K562 (cell line): ENCODE measurements around the gene POC5. TPM values are rescaled to one million over a fixed set of nuclear protein-coding genes. Genes with fewer than 3 reads are reported as not detected.

ENCODE experiments used
- ELF4 ChIP-seq: fragments of 450-650 bp; formaldehyde crosslinking; IDR thresholded peaks from 2 replicates; pipeline ENCODE4 v1.4.0; 2022; ENCODE audit warnings: missing genetic modification characterization
- GABPA ChIP-seq: fragments of 200-800 bp; sonication (Bioruptor generic); conservative IDR thresholded peaks from 2 replicates; pipeline ENCODE4 v1.6.1; 2016; ENCODE audit warnings: low read depth, missing genetic modification characterization, missing compliant biosample characterization
- HLTF ChIP-seq: fragments of 450-650 bp; IDR thresholded peaks from 2 replicates; pipeline ENCODE4 v1.6.1; 2016
- JUND ChIP-seq, 2 experiments: IDR thresholded peaks; 2 replicates in 1 of 2; 3 replicates in 1 of 2; pipeline ENCODE4 v1.6.1; 2011; ENCODE audit warnings: borderline replicate concordance in 2 of 2, low read depth in 2 of 2, low read length in 2 of 2, improper control_type of control experiment in 1 of 2, missing biosample characterization in 1 of 2, missing genetic modification characterization in 1 of 2, missing genetic modification reagents in 1 of 2
- NEUROD1 ChIP-seq: fragments of 150-350 bp; IDR thresholded peaks from 2 replicates; pipeline ENCODE4 v1.6.1; 2014; ENCODE audit warnings: borderline replicate concordance, low read length, low read depth; ENCODE audit not compliant: partially characterized antibody
- POLR2A ChIP-seq: fragments of 450-650 bp; conservative IDR thresholded peaks from 2 replicates; pipeline ENCODE4 v1.6.1; 2016
- RBFOX2 ChIP-seq: fragments of 200-400 bp; formaldehyde crosslinking; IDR thresholded peaks from 2 replicates; pipeline ENCODE4 v1.6.1; 2017; ENCODE audit warnings: low read depth, mild to moderate bottlenecking, low read length, moderate library complexity
- TBP ChIP-seq: optimal IDR thresholded peaks from 2 replicates; pipeline ENCODE3; 2011; ENCODE audit warnings: low read depth, low read length, improper control_type of control experiment
- ZNF695 ChIP-seq: fragments of 450-650 bp; formaldehyde crosslinking; IDR thresholded peaks from 2 replicates; pipeline ENCODE4 v1.4.0; 2020; ENCODE audit warnings: mild to moderate bottlenecking, moderate library complexity
- polyA plus RNA-seq, 8 experiments: library from polyadenylated mRNA; depleted of rRNA in 4 of 8; stranded (reverse) in 5 of 8; unstranded in 3 of 8; fragments of >200 nt; fragmentation: Nextera tagmentation in 2 of 8; fragmentation: Illumina TruSeq in 1 of 8; extraction: Ambion mirVana in 2 of 8; extraction: Trizol in 1 of 8; gene quantifications; 2 replicates each; pipeline versions ENCODE4 v1.2.1 to v1.2.3, GENCODE V29; 2011 to 2014; ENCODE audit warnings: inconsistent platforms in 1 of 8, missing spikeins in 1 of 8
- total RNA-seq, 7 experiments: library from RNA; depleted of rRNA in 6 of 7; stranded (reverse); fragments of >200 nt in 6 of 7; fragmentation: Illumina TruSeq in 2 of 7; extraction: Trizol in 2 of 7; gene quantifications; 2 replicates each; pipeline versions ENCODE4 v1.2.1 to v1.2.3, GENCODE V29; 2011 to 2021; ENCODE audit warnings: low replicate concordance in 1 of 7
- TF ChIP-seq, protein P1 (sequence below), 2 experiments: fragments of 450-650 bp; IDR thresholded peaks; 2 replicates each; pipeline ENCODE4 v1.6.1; 2016; ENCODE audit warnings: mild to moderate bottlenecking in 2 of 2, borderline replicate concordance in 1 of 2, low read depth in 1 of 2, moderate library complexity in 1 of 2
- TF ChIP-seq, protein P2 (sequence below): sonication (generic); formaldehyde crosslinking; IDR thresholded peaks from 2 replicates; pipeline ENCODE4 v1.8.0; 2022; ENCODE audit warnings: mild to moderate bottlenecking, missing genetic modification reagents, borderline replicate concordance
- TF ChIP-seq, protein P3 (sequence below), 2 experiments: fragments of 450-650 bp; conservative IDR thresholded peaks; 2 replicates each; pipeline ENCODE4 v1.6.1; 2017; ENCODE audit warnings: mild to moderate bottlenecking in 2 of 2, moderate library complexity in 2 of 2

POC5 gene
- total and polyA plus RNA-seq, 9 of the 15 experiments (the other 6 are each of a cell fraction or from before 2014, with no cell fraction given) = 14.5 to 38.2 (median 27.0) TPM

DNA sequence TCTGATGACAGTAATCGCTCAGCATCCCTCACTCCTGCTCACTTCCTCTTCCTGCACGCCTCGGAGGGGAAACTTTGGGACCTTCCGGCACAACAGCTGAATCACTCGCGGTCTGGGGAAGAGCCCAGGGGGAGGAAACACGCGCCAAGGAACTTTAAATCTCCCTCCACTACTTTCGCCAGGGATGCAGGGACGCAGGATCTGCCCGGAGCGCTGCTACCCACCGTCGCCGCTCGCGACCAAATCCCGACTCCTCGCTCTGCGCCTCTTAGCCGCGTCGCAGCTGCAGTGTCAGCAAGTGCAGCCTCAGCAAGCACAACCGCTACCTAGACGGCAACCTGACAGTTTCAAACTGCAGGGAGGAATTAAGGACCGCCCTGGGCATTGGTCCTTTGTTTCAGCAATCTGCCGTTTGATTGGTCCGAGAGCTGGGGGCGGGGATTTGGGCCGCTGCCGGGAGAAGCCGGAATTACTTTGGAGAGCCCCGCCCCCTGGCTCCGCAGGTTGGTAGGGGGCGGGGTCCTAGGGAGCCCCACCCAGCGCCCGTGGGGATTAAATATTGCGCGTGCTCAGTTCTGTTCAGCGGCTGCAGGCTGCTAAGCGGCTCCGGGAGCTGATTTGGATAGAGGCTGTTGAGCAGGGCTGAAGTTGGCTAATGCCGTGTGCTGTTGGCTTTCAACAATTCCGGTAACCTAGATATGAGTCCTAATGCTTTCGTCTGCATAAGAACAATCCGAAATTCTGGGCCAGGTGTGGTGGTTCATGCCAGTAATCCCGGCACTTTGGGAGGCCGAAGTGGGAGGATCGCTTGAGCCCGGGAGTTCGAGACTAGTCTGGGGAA, at the start of gene POC5 (continued):
- TF ChIP-seq, protein P1, sequence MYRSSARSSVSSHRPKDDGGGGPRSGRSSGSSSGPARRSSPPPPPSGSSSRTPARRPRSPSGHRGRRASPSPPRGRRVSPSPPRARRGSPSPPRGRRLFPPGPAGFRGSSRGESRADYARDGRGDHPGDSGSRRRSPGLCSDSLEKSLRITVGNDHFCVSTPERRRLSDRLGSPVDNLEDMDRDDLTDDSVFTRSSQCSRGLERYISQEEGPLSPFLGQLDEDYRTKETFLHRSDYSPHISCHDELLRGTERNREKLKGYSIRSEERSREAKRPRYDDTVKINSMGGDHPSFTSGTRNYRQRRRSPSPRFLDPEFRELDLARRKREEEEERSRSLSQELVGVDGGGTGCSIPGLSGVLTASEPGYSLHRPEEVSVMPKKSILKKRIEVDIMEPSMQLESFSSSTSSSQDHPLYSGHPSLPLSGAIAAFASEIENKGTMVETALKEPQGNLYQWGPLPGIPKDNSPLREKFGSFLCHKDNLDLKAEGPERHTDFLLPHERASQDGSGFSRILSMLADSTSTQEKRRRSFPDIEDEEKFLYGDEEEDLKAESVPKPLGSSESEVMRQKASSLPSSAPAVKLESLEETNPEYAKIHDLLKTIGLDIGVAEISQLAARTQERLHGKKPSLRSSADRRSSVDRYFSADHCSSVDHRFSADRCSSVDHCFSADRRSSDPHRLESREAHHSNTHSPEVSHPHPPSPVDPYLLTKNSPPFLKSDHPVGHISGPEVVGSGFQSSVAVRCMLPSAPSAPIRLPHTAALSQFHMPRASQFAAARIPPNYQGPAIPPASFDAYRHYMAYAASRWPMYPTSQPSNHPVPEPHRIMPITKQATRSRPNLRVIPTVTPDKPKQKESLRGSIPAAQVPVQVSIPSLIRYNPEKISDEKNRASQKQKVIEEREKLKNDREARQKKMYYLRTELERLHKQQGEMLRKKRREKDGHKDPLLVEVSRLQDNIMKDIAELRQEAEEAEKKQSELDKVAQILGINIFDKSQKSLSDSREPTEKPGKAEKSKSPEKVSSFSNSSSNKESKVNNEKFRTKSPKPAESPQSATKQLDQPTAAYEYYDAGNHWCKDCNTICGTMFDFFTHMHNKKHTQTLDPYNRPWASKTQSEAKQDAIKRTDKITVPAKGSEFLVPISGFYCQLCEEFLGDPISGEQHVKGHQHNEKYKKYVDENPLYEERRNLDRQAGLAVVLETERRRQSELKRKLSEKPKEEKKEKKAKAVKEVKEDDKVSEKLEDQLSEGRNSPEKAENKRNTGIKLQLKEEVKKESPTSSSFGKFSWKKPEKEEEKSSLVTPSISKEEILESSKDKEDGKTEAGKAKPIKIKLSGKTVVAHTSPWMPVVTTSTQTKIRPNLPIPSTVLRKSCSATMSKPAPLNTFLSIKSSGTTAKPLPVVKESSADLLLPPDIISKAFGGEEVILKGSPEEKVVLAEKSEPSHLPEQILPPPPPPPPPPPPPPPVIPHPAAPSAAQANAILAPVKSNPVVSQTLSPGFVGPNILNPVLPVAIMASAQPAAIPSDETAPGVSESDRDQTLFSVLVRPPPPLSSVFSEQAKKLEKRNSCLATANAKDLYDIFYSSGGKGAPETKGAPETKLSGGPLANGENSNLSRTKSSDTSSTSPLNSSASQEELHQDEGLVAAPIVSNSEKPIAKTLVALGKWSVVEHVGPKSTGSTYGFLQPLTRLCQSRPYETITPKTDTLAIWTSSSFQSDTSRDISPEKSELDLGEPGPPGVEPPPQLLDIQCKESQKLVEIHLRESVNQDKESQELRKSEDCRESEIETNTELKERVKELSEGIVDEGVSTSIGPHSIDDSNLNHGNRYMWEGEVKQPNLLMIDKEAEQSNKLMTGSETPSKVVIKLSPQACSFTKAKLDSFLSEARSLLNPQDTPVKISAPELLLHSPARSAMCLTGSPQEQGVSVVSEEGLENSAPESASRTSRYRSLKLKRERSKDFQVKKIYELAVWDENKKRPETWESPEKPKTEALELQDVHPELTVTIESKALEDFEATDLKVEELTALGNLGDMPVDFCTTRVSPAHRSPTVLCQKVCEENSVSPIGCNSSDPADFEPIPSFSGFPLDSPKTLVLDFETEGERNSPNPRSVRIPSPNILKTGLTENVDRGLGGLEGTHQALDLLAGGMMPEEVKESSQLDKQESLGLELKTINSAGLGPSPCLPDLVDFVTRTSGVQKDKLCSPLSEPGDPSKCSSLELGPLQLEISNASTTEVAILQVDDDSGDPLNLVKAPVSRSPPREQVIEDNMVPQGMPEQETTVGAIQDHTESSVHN (IDR thresholded peaks at IDR 0.05; ENCODE audit: borderline replicate concordance in 1 of 2, low read depth in 1 of 2) = peak in 1 of 2 experiments; percentile 68; a peak in 1 of 4 replicates
- peak; percentile 99 for TF ChIP-seq POLR2A
- TF ChIP-seq RBFOX2 = peak; percentile 98
- TF ChIP-seq HLTF = 0 out of 2 replicates have a peak, but pooled peaks have one; percentile 31
- TF ChIP-seq NEUROD1 = peak; percentile 80
- no peak for TF ChIP-seq ZNF695 (CRISPR knock-in tag)
- TF ChIP-seq, protein P2, sequence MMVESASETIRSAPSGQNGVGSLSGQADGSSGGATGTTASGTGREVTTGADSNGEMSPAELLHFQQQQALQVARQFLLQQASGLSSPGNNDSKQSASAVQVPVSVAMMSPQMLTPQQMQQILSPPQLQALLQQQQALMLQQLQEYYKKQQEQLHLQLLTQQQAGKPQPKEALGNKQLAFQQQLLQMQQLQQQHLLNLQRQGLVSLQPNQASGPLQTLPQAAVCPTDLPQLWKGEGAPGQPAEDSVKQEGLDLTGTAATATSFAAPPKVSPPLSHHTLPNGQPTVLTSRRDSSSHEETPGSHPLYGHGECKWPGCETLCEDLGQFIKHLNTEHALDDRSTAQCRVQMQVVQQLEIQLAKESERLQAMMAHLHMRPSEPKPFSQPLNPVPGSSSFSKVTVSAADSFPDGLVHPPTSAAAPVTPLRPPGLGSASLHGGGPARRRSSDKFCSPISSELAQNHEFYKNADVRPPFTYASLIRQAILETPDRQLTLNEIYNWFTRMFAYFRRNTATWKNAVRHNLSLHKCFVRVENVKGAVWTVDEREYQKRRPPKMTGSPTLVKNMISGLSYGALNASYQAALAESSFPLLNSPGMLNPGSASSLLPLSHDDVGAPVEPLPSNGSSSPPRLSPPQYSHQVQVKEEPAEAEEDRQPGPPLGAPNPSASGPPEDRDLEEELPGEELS (CRISPR knock-in tag) = peak; percentile 29; the same call in 1 of the 2 replicates
- TF ChIP-seq JUND (IDR thresholded peaks at IDR 0.05; ENCODE audit: borderline replicate concordance, low read depth, low read length) = peak; percentile 27; the same call in 1 of the 2 replicates
- peak; percentile 62; the same call in 2 of the 3 replicates for TF ChIP-seq JUND (tag; IDR thresholded peaks at IDR 0.05; ENCODE audit: borderline replicate concordance, low read depth, low read length)
- TF ChIP-seq TBP = peak; percentile 86
- TF ChIP-seq, protein P3, sequence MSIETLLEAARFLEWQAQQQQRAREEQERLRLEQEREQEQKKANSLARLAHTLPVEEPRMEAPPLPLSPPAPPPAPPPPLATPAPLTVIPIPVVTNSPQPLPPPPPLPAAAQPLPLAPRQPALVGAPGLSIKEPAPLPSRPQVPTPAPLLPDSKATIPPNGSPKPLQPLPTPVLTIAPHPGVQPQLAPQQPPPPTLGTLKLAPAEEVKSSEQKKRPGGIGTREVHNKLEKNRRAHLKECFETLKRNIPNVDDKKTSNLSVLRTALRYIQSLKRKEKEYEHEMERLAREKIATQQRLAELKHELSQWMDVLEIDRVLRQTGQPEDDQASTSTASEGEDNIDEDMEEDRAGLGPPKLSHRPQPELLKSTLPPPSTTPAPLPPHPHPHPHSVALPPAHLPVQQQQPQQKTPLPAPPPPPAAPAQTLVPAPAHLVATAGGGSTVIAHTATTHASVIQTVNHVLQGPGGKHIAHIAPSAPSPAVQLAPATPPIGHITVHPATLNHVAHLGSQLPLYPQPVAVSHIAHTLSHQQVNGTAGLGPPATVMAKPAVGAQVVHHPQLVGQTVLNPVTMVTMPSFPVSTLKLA (conservative IDR thresholded peaks at IDR 0.05) = peak; percentile 97 to 99
- TF ChIP-seq ELF4 = no peak; the same call in 1 of the 2 replicates
- TF ChIP-seq GABPA (tag) = peak; percentile 97
